Epithelial cell of esophagus (primary cell): ENCODE data around the gene CBFA2T3.

Experiments
- DNase-seq: peaks from one replicate; pipeline ENCODE4 v3.0.0; 2010; ENCODE audit warnings: low read depth
- H3K4me3 ChIP-seq: 2 replicates; pipeline ENCODE4 v1.5.1; 2011; ENCODE audit warnings: mild to moderate bottlenecking, low read length, control low read depth
- CTCF ChIP-seq: IDR thresholded peaks from 2 replicates; pipeline ENCODE4 v1.5.1; 2011; ENCODE audit warnings: low read depth, mild to moderate bottlenecking, low read length, control low read depth, inconsistent platforms; ENCODE audit not compliant: insufficient read depth; ENCODE audit errors: missing control alignments

The CBFA2T3 gene

DNA sequence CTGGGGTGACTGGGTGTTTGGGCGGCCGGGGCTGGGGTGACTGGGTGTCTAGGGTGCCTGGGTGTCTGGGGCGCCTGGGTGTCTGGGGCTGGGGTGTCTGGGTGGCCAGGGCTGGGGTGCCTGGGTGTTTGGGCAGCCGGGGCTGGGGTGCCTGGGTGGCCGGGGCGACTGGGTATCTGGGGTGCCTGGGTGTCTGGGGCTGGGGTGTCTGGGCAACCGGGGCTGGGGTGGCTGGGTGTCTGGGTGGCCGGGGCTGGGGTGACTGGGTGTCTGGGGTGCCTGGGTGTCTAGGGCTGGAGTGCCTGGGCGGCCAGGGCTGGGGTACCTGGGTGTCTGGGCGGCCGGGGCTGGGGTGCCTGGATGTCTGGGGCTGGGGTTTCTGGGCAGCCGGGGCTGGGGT lies 151.9 kb downstream of the CBFA2T3 start:
- no peak overlapping the region for H3K4me3 ChIP-seq
- no peak for TF ChIP-seq CTCF
- no peak for DNase-seq
